Right lobe of liver (tissue), 4 donors: ENCODE results near the gene RB1.

Source experiments
- CTCF ChIP-seq, 4 donors: fragments of 200-600 bp in 3 of 4; fragments of 450-650 bp in 1 of 4; IDR thresholded peaks; one replicate each; pipeline versions ENCODE4 v1.5.1 to v1.8.0; 2016 to 2022; ENCODE audit warnings: antibody characterized with exemption in 4 of 4, mild to moderate bottlenecking in 2 of 4
- POLR2A ChIP-seq: fragments of 450-650 bp; IDR thresholded peaks from one replicate; pipeline ENCODE4 v1.6.1; 2017; ENCODE audit warnings: antibody characterized with exemption, mild to moderate bottlenecking
- donor health status: DM: no; HTN: no; CAD: no.
- donor health status: DM: no; HTN: no; CAD: no.
- donor health status: DM: no; HTN: yes; CAD: no.

GRCh38 chr13:48508011-48508410 lies 204.5 kb downstream of the RB1 start:
- TF ChIP-seq CTCF (IDR thresholded peaks at IDR 0.05) (no peak), POLR2A (no peak)
